OCI-LY7 (cell line): ENCODE data around the gene CLASP2. TPM values are rescaled to one million over a fixed set of nuclear protein-coding genes. Genes with fewer than 3 reads are reported as not detected.

Experiments used
- BruUV-seq: library from RNA; stranded (reverse); fragments of 400-500 nt; replicated peaks from 2 replicates; lab custom pipeline; 2021; lab: Mats Ljungman, UMichigan
- CTCF ChIA-PET: fragments of 300-600 bp; sonication (Branson Sonifier 250); formaldehyde crosslinking; loops from one replicate; lab custom pipeline; 2022; ENCODE audit warnings: antibody characterized with exemption; ENCODE audit not compliant: unreplicated experiment; lab: Charles Lee
- POLR2A ChIA-PET: fragments of 300-600 bp; sonication (Branson Sonifier 250); formaldehyde crosslinking; loops from one replicate; lab custom pipeline; 2022; ENCODE audit warnings: antibody characterized with exemption; lab: Charles Lee
- DNase-seq: peaks from one replicate; pipeline ENCODE4 v3.0.0-alpha.2; 2015; ENCODE audit warnings: low spot score
- H2AFZ ChIP-seq: fragments of 200-600 bp; sonication (generic), shearing (Covaris generic); 2 replicates; pipeline ENCODE4 v1.6.1; 2014; ENCODE audit warnings: mild to moderate bottlenecking, antibody characterized with exemption, low read length, moderate library complexity
- H3K27ac ChIP-seq: fragments of 200-600 bp; sonication (generic); 2 replicates; pipeline ENCODE4 v1.5.1; 2014; ENCODE audit warnings: mixed run types, low read depth, mild to moderate bottlenecking, moderate library complexity, low read length, inconsistent platforms; ENCODE audit not compliant: poor library complexity, severe bottlenecking
- H3K36me3 ChIP-seq: fragments of 200-600 bp; sonication (generic); 2 replicates; pipeline ENCODE4 v1.6.1; 2014; ENCODE audit warnings: mild to moderate bottlenecking, antibody characterized with exemption, low read length, moderate library complexity, mixed read lengths; ENCODE audit not compliant: insufficient read depth
- H3K4me1 ChIP-seq: fragments of 200-600 bp; sonication (generic); 2 replicates; pipeline ENCODE4 v1.5.1; 2014; ENCODE audit warnings: mild to moderate bottlenecking, low read length; ENCODE audit not compliant: insufficient read depth, poor library complexity, severe bottlenecking
- H3K4me2 ChIP-seq: fragments of 200-600 bp; sonication (generic); 2 replicates; pipeline ENCODE4 v1.6.1; 2014; ENCODE audit warnings: mild to moderate bottlenecking, low read length
- H3K4me3 ChIP-seq: fragments of 200-600 bp; sonication (generic); 2 replicates; pipeline ENCODE4 v1.5.1; 2014; ENCODE audit warnings: mild to moderate bottlenecking, low read depth, low read length; ENCODE audit not compliant: poor library complexity, severe bottlenecking
- H3K79me2 ChIP-seq: fragments of 200-600 bp; sonication (generic); 2 replicates; pipeline ENCODE4 v1.6.1; 2016; ENCODE audit warnings: low read depth, mild to moderate bottlenecking, low read length, moderate library complexity, mixed read lengths; ENCODE audit not compliant: insufficient read depth
- H3K9me2 ChIP-seq: fragments of 200-600 bp; sonication (generic); 2 replicates; pipeline ENCODE4 v1.6.1; 2016; ENCODE audit warnings: mild to moderate bottlenecking, low read length, mixed read lengths; ENCODE audit not compliant: insufficient read depth
- H3K9me3 ChIP-seq: fragments of 200-600 bp; sonication (generic); 2 replicates; pipeline ENCODE4 v1.6.1; 2014; ENCODE audit warnings: mild to moderate bottlenecking, mixed run types, low read length, mixed read lengths
- H4K20me1 ChIP-seq: fragments of 200-600 bp; sonication (generic); 2 replicates; pipeline ENCODE4 v1.6.1; 2014; ENCODE audit warnings: mild to moderate bottlenecking, antibody characterized with exemption, low read length, moderate library complexity, mixed read lengths; ENCODE audit not compliant: insufficient read depth
- CTCF ChIP-seq: fragments of 200-600 bp; sonication (generic); conservative IDR thresholded peaks from 2 replicates; pipeline ENCODE4 v1.5.1; 2014; ENCODE audit warnings: mild to moderate bottlenecking, antibody characterized with exemption, low read length, moderate library complexity, mixed read lengths
- EZH2phosphoT487 ChIP-seq: fragments of 200-600 bp; sonication (generic); IDR thresholded peaks from 2 replicates; pipeline ENCODE4 v1.6.1; 2018; ENCODE audit warnings: low read depth, borderline replicate concordance, mild to moderate bottlenecking, mixed run types, antibody characterized with exemption, low read length, moderate library complexity, mixed read lengths
- intact Hi-C: fragments of 100-400 bp; cut with micrococcal nuclease; formaldehyde crosslinking; loops from one replicate; pipeline ENCODE4 v1.10.0; 2022; ENCODE audit not compliant: unreplicated experiment
- total RNA-seq, 2 experiments: library from RNA; depleted of rRNA in 1 of 2; stranded (reverse); fragments of >200 nt in 1 of 2; shearing (Covaris generic) in 1 of 2; gene quantifications; 2 replicates each; pipeline ENCODE4 v1.2.3, GENCODE V29; 2014 to 2022

Gene CLASP2
- total RNA-seq, 2 experiments from 2014 or later = 95.5 to 99.1 TPM

GRCh38 chr3:33496449-33496848 lies 221.6 kb downstream of the CLASP2 start:
- Histone ChIP-seq H3K79me2 (no peaks in the 10 kb centered on the region), H3K4me2 (no peak overlapping the region), H3K27ac (no peak overlapping the region), H2AFZ (no peak overlapping the region), H3K9me3 (0 out of 2 replicates have a peak, but pooled peaks cover 4% of the 10 kb centered on the region), H3K4me3 (no peak overlapping the region), H3K9me2 (no peaks in the 10 kb centered on the region), H3K36me3 (peaks cover 39% of the 10 kb centered on the region), H3K4me1 (no peaks in the 10 kb centered on the region), H4K20me1 (no peaks in the 10 kb centered on the region)
- CTCF ChIA-PET = no interaction called here
- BruUV-seq = no TSS peak
- DNase-seq = no peak
- intact Hi-C loops = no loop called here
- POLR2A ChIA-PET = interaction anchor here (0.5 to 1.2 kb wide), 7 partner anchors 12 to 39 kb away, joined by 3 to 7 read pairs (median 3); no protein-coding TSS in a partner anchor
- TF ChIP-seq EZH2phosphoT487 = no peak
- TF ChIP-seq CTCF = no peak

GRCh38 chr3:33491721-33492120 lies 226.3 kb downstream of the CLASP2 start:
- Histone ChIP-seq H3K4me2 (no peak overlapping the region), H3K79me2 (no peaks in the 10 kb centered on the region), H3K9me2 (no peaks in the 10 kb centered on the region), H3K4me1 (peaks cover 5% of the 10 kb centered on the region), H3K27ac (no peak overlapping the region), H3K36me3 (no peaks in the 10 kb centered on the region), H3K4me3 (no peak overlapping the region), H3K9me3 (no peaks in the 10 kb centered on the region), H2AFZ (no peak overlapping the region), H4K20me1 (no peaks in the 10 kb centered on the region)
- no peak for DNase-seq
- intact Hi-C loops = no loop called here
- BruUV-seq = no TSS peak
- TF ChIP-seq EZH2phosphoT487 = no peak
- no peak for TF ChIP-seq CTCF
- CTCF ChIA-PET = no interaction called here
- POLR2A ChIA-PET = interaction anchor here (1.2 kb wide), 1 partner anchor 11 kb away, joined by 3 read pairs; no protein-coding TSS in a partner anchor

GRCh38 chr3:33490641-33491241 lies 227.3 kb downstream of the CLASP2 start:
- H3K4me3 ChIP-seq = no peak overlapping the region
- ChIA-PET POLR2A (no interaction called here), CTCF (interaction anchor here (0.7 kb wide), 1 partner anchor 11 kb away, joined by 3 read pairs; no protein-coding TSS in a partner anchor)
- no peaks in the 10 kb centered on the region for H3K9me2 ChIP-seq
- H3K79me2 ChIP-seq = no peaks in the 10 kb centered on the region
- H3K4me1 ChIP-seq = peaks cover 5% of the 10 kb centered on the region
- intact Hi-C loops = no loop called here
- no peak overlapping the region for H3K27ac ChIP-seq
- no peak overlapping the region for H2AFZ ChIP-seq
- BruUV-seq = no TSS peak
- H3K36me3 ChIP-seq = no peaks in the 10 kb centered on the region
- TF ChIP-seq CTCF (no peak), EZH2phosphoT487 (no peak)
- no peaks in the 10 kb centered on the region for H3K9me3 ChIP-seq
- H4K20me1 ChIP-seq = no peaks in the 10 kb centered on the region
- no peak overlapping the region for H3K4me2 ChIP-seq
- DNase-seq = peak; percentile 2
